Peyer's patch (tissue), 4 donors: ENCODE results near the gene PPP2R2D.

Source experiments
- POLR2A ChIP-seq, 2 donors: fragments of 450-650 bp; IDR thresholded peaks; one replicate each; pipeline ENCODE4 v1.5.1; 2017; ENCODE audit warnings: antibody characterized with exemption in 2 of 2, mild to moderate bottlenecking in 2 of 2, moderate library complexity in 2 of 2
- TF ChIP-seq, protein P1 (sequence below), 6 experiments: fragments of 450-650 bp in 4 of 6; fragments of 200-600 bp in 2 of 6; sonication (generic) in 1 of 6; IDR thresholded peaks; one replicate each; pipeline ENCODE4 v1.5.1; 2017 to 2019; ENCODE audit warnings: antibody characterized with exemption in 6 of 6, mild to moderate bottlenecking in 3 of 6, moderate library complexity in 1 of 6

DNA sequence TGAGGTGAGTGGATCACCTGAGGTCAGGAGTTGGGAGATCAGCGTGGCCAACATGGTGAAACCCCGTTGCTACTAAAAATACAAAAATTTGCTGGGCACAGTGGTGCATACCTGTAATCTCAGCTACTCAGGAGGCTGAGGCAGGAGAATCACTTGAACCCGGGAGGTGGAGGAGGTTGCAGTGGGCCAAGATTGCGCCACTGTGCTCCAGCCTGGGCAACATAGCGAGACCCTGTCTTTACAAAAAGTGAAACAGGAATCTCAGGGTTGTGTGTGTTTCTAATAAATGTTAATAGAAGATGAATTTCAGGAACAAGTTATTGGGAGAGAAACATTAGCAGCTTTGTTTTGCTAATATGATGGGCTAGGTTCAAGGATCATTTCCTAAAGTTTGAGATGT is 19.9 kb downstream of the PPP2R2D start:
- TF ChIP-seq, protein P1, sequence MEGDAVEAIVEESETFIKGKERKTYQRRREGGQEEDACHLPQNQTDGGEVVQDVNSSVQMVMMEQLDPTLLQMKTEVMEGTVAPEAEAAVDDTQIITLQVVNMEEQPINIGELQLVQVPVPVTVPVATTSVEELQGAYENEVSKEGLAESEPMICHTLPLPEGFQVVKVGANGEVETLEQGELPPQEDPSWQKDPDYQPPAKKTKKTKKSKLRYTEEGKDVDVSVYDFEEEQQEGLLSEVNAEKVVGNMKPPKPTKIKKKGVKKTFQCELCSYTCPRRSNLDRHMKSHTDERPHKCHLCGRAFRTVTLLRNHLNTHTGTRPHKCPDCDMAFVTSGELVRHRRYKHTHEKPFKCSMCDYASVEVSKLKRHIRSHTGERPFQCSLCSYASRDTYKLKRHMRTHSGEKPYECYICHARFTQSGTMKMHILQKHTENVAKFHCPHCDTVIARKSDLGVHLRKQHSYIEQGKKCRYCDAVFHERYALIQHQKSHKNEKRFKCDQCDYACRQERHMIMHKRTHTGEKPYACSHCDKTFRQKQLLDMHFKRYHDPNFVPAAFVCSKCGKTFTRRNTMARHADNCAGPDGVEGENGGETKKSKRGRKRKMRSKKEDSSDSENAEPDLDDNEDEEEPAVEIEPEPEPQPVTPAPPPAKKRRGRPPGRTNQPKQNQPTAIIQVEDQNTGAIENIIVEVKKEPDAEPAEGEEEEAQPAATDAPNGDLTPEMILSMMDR (IDR thresholded peaks at IDR 0.05), result no peak
- no peak for TF ChIP-seq POLR2A (IDR thresholded peaks at IDR 0.05)
